Measurements from ENCODE around the gene TUBB4B.

TUBB4B gene

DNA sequence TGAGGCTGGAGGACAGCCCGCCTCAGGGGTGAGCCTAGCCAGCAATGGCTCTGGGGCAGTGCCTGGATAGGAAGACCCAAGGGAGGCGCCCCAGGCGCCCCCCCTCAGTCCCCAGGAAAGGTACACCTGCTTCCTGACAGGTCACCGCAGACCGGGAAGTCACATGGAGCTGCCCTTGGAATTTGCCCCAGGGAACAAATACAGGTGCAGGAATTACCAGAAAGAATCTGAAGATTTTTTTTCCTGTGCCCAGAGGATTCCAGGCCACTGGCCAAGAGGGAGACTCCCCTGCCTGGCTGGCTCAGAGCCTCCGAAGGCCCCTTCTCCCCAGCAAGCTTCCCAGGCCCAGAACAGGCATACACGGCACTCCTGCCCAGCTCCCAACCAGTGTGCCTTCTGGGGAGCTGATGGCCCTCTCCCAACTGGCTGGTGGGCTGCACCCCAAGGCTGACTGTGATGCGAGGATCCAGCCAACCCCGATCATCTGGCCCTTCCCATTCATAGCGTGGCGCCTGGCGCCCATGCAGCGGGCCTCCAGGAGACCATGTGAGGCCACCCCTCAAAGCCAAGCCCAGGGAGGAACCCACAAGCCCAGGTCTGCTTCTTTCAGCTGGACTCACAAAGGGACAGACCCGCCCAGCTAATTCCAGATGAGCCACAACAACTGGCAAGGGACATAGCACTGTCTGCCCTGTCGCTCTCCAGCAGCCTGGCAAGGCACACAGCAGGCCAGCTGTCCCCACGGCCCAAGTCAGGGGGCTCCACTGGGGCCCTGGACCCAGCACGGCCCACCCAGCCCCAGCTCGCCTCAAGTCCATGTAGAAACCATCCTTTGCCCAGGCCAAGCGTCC lies 42.8 kb upstream of the TUBB4B start:
- H3K4me1 ChIP-seq = peaks cover 49 to 83% (median 64%) of the 10 kb centered on the region in 10 experiments
- H3K4me2 ChIP-seq = peak overlapping the region; percentile 88 to 100 (median 97)
- no peak for TF ChIP-seq Cebpa-rat (IDR thresholded peaks at IDR 0.05)
- no peaks in the 10 kb centered on the region for H3K27me3 ChIP-seq
- H3K27ac ChIP-seq = no peak overlapping the region
- peaks cover 0 to 30% (median 0%) of the 10 kb centered on the region in 11 experiments; a peak in 4 of 22 replicates for H3K36me3 ChIP-seq
- H3K9ac ChIP-seq = peak overlapping the region; percentile 79 to 97 (median 88); a peak in 21 of 22 replicates
- peaks cover 14 to 86% (median 64%) of the 10 kb centered on the region in 11 experiments; a peak in 21 of 22 replicates for H4K20me1 ChIP-seq
- H3K9me3 ChIP-seq (replicated peaks in 1 of 11) = no peaks in the 10 kb centered on the region
- peak overlapping the region; percentile 12 to 89 (median 80); a peak in 15 of 20 replicates for H3K4me3 ChIP-seq

DNA sequence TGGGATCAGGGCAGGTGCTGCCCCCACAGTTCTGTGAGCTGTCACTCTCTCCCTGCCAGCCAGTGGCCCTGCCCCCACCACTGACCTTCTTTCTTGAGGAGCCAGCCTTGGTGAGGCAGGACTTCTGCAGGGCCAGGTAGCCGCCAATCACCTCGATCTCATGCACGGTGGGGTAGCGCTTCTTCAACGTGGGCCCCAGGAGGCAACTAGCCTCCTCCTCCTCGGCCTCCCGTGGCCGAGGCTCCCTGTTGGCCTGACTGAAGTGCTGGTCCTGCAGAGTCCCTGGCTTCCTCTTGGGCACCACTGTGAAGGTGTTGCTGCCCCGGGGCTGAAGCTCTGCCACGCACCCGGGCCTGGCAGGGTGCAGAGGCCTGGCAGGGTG lies 42.2 kb upstream of the TUBB4B start:
- Histone ChIP-seq H3K36me3 (peaks cover 0 to 27% (median 0%) of the 10 kb centered on the region in 11 experiments; a peak in 4 of 22 replicates), H3K4me1 (peaks cover 55 to 86% (median 67%) of the 10 kb centered on the region in 10 experiments), H3K27me3 (no peaks in the 10 kb centered on the region), H3K4me2 (peak overlapping the region; percentile 88 to 100 (median 97)), H3K27ac (no peak overlapping the region), H4K20me1 (peaks cover 14 to 86% (median 58%) of the 10 kb centered on the region in 11 experiments; a peak in 21 of 22 replicates), H3K9me3 (replicated peaks in 1 of 11) (no peaks in the 10 kb centered on the region), H3K4me3 (peak overlapping the region; percentile 79 to 89 (median 86); a peak in 17 of 20 replicates), H3K9ac (peak overlapping the region; percentile 79 to 97 (median 88); a peak in 21 of 22 replicates)
- no peak for TF ChIP-seq Cebpa-rat (IDR thresholded peaks at IDR 0.05)

DNA sequence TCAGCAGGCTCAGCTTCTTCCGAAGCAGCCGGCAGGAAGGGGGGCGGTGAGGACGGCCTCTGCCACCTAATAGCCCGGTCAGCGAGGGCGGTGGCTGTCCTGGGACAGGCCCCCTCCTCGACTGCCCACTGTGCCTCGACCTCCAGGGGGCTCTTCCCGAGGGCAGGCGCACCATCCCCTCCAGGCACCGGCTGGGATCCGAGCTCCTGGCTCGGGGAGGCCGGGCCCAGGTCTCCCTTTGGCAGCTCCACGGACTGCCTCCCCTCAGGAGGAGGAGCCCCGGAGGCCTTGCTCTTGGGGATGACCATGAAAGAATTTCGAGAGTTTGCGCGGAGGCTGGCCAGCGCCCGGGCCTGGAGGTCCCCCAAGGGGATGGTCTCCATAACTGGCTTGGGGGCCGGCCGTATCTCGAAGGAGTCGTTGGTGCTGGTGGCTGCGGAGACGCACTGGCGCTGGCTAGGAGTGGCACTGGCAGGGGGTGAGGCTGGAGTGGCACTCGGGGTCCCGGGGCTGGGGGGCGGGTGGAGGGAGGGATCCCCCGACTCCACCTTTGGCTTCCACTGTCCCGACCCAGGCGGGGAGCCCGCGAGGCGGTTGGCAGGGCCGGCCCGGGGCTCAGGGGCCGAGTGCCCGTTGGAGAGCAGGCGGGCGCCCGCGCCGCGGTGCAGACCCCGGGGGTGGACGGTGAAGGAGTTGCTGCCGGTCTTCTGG lies 41.5 kb upstream of the TUBB4B start:
- no peak for TF ChIP-seq Cebpa-rat (IDR thresholded peaks at IDR 0.05)
- Histone ChIP-seq H3K4me3 (peak overlapping the region; percentile 79 to 89 (median 86)), H3K9ac (peak overlapping the region; percentile 79 to 97 (median 88); a peak in 21 of 22 replicates), H4K20me1 (peaks cover 14 to 86% (median 58%) of the 10 kb centered on the region in 11 experiments; a peak in 21 of 22 replicates), H3K4me1 (peaks cover 62 to 86% (median 70%) of the 10 kb centered on the region in 10 experiments), H3K9me3 (replicated peaks in 1 of 11) (no peaks in the 10 kb centered on the region), H3K27ac (peak overlapping the region in 1 of 11 experiments; percentile 38; a peak in 1 of 22 replicates), H3K36me3 (peaks cover 0 to 23% (median 0%) of the 10 kb centered on the region in 11 experiments; a peak in 3 of 22 replicates), H3K4me2 (peak overlapping the region; percentile 88 to 100 (median 97)), H3K27me3 (no peaks in the 10 kb centered on the region)

DNA sequence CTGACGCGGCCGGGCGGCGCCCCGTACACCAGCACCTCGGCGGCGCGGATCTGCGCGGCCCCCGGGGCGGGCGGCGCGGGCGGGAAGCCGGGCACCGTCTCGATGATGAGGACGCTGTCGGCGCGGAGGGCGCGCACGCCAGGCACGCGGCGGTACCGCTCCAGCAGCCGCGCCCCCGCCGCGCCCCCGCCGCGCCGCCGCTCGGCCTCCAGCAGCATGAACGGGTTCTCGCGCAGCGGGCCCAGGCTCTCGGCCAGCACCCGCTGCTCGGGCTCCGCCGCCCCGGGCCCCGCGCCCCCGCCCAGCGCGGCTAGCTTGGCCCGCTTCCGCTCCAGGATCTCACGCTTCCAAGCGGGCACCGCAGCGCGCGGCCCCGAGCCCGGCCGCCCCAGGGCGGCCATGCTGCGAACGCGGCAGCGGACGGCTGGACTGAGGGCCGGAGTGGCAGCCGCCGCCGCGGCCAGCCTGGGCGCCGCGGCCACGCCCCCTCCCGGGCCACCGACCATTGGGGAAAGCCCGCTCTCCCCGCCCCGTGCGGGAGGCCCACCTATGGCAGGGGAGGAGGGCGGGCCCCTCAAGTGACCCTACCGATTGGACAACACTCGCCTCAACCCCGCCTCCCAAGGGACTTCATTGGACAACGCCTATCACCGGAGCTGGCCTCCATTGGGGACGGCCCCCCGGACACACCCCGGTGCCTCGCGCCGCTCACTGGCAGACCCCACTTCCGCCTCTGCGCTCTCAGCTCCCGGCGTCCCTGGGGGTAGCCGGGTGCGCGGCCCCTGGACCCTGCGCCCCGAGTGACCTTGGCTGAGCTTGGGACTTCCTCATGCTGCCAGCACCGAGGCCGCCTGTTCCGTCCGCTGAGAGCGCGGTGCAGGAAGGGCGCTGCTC lies 40.5 kb upstream of the TUBB4B start, which contains the start of gene TPRN:
TSS of gene TPRN (minus strand) at position 431 of the 894 bp plus-strand sequence. CDS start at position 401, 30 bp downstream.
- no peak for TF ChIP-seq Cebpa-rat (IDR thresholded peaks at IDR 0.05)
- H3K4me2 ChIP-seq = peak within 1 kb of the TSS; percentile 89 to 100 (median 99)
- peaks cover 0 to 13% (median 0%) of the 10 kb centered on the region in 11 experiments; a peak in 3 of 22 replicates for H3K36me3 ChIP-seq
- peak within 1 kb of the TSS; percentile 79 to 89 (median 86) for H3K4me3 ChIP-seq
- peaks cover 65 to 81% (median 73%) of the 10 kb centered on the region in 10 experiments for H3K4me1 ChIP-seq
- peak within 1 kb of the TSS; percentile 79 to 97 (median 88) for H3K9ac ChIP-seq
- no peaks in the 10 kb centered on the region for H3K27me3 ChIP-seq
- no peaks in the 10 kb centered on the region for H3K9me3 ChIP-seq (replicated peaks in 1 of 11)
- H3K27ac ChIP-seq = peak within 1 kb of the TSS; percentile 52 to 92 (median 76); a peak in 21 of 22 replicates
- H4K20me1 ChIP-seq = peaks cover 14 to 82% (median 53%) of the 10 kb centered on the region in 11 experiments; a peak in 21 of 22 replicates

DNA sequence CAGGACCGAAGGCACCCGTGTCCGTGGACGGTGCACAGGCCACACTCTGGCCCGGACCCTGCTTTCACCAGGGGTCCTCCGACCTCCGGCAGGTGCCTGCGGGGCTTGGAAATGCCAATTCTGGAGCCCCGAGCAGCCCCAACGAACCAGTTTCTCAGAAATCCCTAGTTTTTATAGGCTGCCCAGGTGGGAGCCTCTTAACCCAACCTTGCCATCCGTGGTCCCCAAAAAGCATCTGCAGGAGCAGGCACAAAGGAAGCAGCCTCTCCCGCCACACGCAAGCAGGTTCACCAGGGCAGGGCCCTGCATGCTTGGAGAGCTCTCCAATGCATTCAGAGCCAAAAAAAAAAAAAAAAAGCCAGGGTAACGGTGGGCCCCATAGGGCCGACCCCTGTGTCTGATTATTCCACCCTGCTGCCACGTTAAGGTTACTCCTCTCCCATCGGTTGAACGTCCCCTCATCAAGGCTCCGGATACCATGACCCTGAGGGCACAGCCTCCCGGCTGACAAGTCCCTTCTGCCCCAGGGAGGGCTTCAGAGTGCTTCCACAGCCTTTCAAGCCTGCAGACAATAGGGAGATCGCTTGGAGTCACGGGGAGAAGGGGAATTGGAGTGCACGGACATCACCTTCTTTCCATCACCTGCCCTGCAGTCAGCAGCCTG lies 39.8 kb upstream of the TUBB4B start:
- Histone ChIP-seq H3K4me1 (peaks cover 69 to 80% (median 77%) of the 10 kb centered on the region in 10 experiments), H3K4me2 (peak overlapping the region; percentile 89 to 100 (median 99)), H3K9me3 (replicated peaks in 1 of 11) (no peaks in the 10 kb centered on the region), H3K27ac (peak overlapping the region; percentile 52 to 92 (median 76); a peak in 21 of 22 replicates), H3K9ac (peak overlapping the region; percentile 76 to 97 (median 85)), H3K27me3 (no peaks in the 10 kb centered on the region), H4K20me1 (peaks cover 14 to 81% (median 45%) of the 10 kb centered on the region in 11 experiments; a peak in 21 of 22 replicates), H3K36me3 (0 out of 22 replicates have a peak, but pooled peaks cover 0 to 8% (median 0%) of the 10 kb centered on the region in 11 experiments), H3K4me3 (peak overlapping the region; percentile 79 to 89 (median 86))
- no peak for TF ChIP-seq Cebpa-rat (IDR thresholded peaks at IDR 0.05)

DNA sequence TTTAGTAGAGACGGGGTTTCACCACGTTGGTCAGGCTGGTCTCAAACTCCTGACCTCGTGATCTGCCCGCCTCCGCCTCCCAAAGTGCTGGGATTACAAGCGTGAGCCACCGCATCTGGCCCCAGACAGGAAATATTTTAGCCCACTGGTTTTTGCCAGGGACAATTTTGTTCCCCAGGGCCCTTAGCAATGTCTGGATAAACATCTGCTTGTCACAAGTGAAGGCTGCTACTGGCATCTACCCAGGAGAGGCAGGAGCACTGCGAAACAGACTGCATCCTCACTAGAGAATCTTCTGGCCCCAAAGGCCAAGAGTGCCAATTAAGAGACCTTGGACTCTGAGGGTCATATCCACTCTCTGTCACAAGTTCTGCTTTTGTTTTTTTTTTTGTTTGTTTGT lies 38.1 kb upstream of the TUBB4B start:
- Histone ChIP-seq H3K9me3 (replicated peaks in 1 of 11) (no peaks in the 10 kb centered on the region), H3K27ac (peak overlapping the region in 10 of 11 experiments; percentile 14 to 92 (median 40); a peak in 18 of 22 replicates), H3K9ac (peak overlapping the region; percentile 84 to 97 (median 92); a peak in 18 of 22 replicates), H4K20me1 (peaks cover 8 to 71% (median 29%) of the 10 kb centered on the region in 11 experiments; a peak in 21 of 22 replicates), H3K27me3 (no peaks in the 10 kb centered on the region), H3K4me3 (peak overlapping the region in 9 of 10 experiments; percentile 4 to 100 (median 40); a peak in 9 of 20 replicates), H3K36me3 (peaks cover 0 to 15% (median 8%) of the 10 kb centered on the region in 11 experiments; a peak in 6 of 22 replicates), H3K4me2 (peak overlapping the region; percentile 89 to 100 (median 99)), H3K4me1 (peaks cover 72 to 78% (median 75%) of the 10 kb centered on the region in 10 experiments)
- TF ChIP-seq Cebpa-rat (IDR thresholded peaks at IDR 0.05) = no peak

DNA sequence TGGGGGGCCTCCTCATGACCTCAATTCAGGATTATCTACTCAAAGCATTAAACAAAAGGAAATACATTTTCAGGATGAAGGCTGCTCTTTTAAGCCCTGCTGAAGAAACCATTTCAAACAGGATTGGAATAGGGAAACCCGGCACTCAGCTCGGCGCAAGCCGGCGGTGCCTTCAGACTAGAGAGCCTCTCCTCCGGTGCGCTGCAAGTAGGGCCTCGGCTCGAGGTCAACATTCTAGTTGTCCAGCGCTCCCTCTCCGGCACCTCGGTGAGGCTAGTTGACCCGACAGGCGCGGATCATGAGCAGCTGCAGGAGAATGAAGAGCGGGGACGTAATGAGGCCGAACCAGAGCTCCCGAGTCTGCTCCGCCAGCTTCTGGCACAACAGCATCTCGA lies 36.4 kb upstream of the TUBB4B start:
- no peaks in the 10 kb centered on the region for H3K27me3 ChIP-seq
- H3K4me3 ChIP-seq = peak overlapping the region; percentile 77 to 100 (median 92)
- peaks cover 0 to 53% (median 21%) of the 10 kb centered on the region in 11 experiments; a peak in 12 of 22 replicates for H4K20me1 ChIP-seq
- no peak for TF ChIP-seq Cebpa-rat (IDR thresholded peaks at IDR 0.05)
- H3K4me1 ChIP-seq = peaks cover 54 to 66% (median 59%) of the 10 kb centered on the region in 10 experiments
- peaks cover 5 to 28% (median 19%) of the 10 kb centered on the region in 11 experiments; a peak in 14 of 22 replicates for H3K36me3 ChIP-seq
- peak overlapping the region; percentile 89 to 100 (median 99) for H3K4me2 ChIP-seq
- peak overlapping the region in 10 of 11 experiments; percentile 76 to 92 (median 87); a peak in 20 of 22 replicates for H3K27ac ChIP-seq
- no peaks in the 10 kb centered on the region for H3K9me3 ChIP-seq (replicated peaks in 1 of 11)
- H3K9ac ChIP-seq = peak overlapping the region; percentile 84 to 97 (median 92)

Data from BLaER1 treated with 17β-estradiol and CSF1 and Interleukin-3, amounts not matched to agents 10 nM and 100 nM (cell line).